GM19238 (cell line): Measurements from ENCODE around the gene SMARCB1.
A peak's percentile ranks its signal among the peaks of the same experiment; 100 is the strongest.

Source experiments
- DNase-seq: peaks from one replicate; pipeline ENCODE4 v3.0.0; 2011; ENCODE audit warnings: low spot score; ENCODE audit not compliant: insufficient read length

Gene SMARCB1

DNA sequence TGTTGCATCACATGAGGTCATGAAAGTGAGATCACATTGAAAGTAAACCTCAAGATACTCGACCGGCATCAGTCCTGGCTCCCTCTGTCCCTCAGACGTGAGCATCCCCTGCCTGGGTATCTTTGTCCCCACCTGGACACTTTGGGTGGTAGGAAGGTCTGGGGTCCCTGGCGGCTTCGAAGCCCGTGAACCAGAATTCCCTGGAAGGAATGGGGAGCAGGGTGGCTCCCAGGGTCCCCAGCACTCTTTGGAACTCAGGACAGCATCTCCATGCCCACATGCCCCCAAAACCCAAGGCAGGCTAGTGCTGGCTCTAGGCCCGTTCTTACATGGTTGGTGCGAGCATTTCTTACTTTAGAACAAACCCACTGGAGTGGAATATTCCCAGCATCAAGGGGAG lies 44.5 kb downstream of the SMARCB1 start:
- DNase-seq = no peak

DNA sequence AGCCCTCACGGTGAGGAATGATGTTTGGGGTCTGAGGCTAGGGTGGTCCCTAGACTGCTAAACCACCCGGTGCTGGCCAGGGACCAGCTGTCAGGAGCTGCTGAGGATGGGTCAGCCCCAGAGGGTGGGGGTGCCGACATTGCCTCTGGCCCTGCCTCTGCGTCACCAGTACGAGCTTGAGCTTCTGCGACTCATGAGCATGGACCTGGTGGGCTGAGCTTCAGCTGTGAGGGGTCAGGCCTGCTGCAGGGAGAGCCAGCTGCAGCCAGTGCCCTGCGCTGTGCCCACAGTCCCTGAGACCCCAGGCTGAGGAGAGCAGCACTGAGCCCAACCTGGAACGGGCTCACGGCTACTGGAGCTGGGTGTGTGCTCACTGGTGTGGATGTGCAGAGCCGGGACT lies 45.0 kb downstream of the SMARCB1 start:
- no peak for DNase-seq

DNA sequence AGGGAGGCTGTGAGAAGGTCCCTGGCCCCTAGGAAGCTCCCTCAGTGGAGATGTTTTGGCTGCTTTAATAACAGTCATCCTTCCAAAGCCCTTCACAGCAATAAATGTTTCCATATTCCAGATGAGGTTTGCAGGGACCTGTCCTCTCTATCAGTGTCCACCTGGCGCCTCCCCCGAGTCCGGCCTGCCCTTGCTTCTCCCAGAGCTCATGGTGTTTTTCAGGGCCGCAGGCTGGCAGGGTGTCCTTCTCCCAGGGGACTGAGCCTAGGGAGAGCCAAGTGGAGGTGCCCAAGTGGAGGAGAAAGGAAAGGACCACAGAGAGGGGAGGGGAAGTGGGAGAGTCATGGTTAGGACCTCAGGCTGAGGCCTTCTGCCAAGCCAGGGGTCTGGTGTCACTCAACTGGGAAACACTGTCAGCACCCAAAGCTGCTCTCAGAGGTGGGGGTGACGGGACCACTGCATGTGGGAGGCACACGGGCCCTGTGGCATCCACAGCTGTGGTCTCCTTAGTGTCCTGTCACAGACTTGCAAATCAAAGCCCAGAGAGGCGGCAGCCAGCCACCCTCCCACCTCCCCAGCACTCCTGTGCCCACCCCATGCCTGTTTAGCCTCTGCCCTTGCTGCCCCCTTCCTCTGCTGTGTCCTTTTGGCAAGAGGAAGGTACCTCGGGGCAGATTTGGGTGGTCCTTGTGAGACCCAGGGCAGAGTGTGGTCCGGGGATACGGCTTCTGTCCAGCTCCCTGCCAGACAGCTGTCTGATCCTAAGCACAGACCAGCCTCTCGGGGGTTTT lies 45.7 kb downstream of the SMARCB1 start:
- no peak for DNase-seq

DNA sequence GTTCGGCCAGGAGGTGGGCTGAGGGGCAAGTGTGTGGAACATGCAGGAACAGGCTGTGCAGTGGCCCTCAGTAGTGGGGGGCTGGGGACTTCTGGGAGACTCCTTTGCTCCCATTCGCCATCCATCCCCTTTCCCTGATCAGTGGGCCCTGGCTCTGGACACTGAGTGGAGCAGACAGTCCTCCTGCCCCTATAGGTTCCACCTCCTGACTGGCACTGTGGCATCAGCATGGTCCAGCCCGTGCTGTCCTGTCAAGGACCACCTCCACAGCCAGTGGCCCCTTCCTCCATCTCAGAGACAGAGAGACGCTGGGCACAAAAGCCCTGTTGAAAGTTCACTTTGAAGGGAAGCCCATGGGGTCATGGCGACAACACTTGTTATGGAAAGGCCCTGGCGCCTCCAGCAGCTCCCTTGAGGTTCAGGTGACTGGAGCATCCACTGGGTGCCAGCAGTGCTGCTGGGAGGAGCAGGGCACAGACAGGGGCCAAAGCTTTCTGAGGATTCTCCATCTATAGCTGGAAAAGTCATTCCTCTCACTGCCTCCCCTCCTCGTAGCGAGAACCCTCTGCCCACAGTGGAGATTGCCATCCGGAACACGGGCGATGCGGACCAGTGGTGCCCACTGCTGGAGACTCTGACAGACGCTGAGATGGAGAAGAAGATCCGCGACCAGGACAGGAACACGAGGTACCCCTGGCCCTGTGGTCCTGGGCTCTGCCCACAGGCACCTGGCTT lies 46.4 kb downstream of the SMARCB1 start:
- no peak for DNase-seq

DNA sequence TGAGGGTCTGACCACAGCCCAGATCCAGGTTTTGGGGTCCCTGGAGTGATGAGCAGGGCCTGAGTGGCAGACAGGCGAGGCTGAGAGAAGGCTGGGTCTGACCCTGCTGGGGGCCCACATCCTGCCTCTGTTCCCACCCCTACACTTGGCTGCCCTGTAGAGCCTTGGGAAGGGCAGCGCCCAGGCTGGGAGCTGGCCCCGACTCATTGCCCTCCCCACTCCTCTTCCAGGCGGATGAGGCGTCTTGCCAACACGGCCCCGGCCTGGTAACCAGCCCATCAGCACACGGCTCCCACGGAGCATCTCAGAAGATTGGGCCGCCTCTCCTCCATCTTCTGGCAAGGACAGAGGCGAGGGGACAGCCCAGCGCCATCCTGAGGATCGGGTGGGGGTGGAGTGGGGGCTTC lies 47.1 kb downstream of the SMARCB1 start:
- DNase-seq = no peak

DNA sequence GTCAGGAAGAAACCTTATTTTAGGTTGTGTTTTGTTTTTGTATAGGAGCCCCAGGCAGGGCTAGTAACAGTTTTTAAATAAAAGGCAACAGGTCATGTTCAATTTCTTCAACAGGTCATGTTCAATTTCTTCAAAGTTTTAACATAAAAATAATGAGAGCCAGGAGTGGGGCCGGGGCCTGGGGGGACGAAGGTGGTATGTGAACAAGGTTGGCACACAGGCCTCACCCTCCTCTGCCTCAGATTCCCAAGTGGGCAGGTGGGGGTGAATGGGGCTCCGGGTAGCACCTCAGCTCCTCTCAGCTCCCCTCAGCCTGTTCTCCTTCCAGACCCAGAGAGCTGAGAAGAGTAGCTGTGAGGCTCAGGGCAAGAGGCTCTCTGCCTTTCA lies 47.6 kb downstream of the SMARCB1 start:
- DNase-seq = no peak

DNA sequence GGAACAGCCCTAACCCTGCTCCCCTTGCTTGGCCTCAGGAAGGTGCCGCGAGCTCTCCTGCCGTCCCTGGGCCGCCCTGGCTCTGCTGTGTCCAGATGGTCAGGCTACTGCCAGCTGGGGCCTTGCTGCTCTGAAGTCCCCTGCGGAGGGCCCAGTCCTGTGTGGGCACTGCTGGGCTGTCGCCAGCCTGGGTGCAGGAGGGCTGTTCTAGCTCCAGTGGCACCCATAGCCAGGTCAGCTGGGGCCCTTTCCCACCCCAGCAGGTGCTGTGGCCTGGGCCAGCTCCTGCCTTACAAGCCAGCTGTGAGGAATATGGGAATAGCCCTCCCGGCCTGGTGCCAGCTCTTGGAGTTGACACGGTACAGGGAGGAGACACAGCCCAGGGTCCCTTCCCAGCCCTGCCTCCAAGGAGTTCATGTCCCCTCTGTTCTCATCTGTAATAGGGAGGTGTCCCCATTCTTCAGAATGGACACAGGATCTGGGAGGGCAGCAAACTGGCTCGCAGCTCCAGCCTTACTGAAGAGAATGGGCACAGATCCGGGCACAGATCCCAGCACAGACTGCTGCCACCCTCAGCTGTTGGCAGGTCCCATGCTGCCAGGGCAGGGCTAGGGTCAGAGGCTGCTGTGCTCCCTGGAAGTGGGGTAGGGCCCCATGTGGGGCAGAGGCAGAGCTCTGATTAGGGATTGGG lies 48.2 kb downstream of the SMARCB1 start:
- no peak for DNase-seq

DNA sequence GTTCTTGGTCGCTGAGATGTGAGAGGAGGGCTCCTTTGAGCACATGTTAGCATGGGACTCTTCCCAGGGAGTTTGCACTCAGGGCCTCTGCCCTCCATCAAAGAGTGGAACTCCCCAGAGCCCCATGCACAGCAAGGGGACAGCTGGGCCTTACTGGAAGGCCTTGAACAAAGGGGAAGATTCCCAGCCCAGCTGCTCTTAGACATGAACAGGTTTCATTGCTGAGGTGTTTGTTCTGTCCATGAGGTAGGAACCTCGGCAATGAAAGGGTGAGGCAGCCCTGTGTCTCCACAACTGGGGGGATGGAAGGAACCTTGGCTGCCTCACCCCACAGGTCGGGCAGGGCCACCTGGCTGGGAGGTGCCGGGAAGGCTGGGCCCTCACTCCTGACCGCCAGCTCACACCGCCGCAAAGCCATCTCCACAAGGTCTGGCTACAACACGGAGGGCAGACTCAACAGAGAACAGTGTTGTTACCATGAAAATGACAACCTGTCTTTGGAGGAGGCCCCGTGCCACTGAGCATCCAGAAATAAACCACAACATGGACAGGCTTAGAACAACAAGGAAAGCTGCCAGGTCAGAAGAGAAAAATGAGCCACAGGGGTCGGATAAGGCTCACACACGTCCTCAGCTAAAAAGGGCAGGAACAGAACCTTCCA lies 48.8 kb downstream of the SMARCB1 start:
- DNase-seq = no peak

DNA sequence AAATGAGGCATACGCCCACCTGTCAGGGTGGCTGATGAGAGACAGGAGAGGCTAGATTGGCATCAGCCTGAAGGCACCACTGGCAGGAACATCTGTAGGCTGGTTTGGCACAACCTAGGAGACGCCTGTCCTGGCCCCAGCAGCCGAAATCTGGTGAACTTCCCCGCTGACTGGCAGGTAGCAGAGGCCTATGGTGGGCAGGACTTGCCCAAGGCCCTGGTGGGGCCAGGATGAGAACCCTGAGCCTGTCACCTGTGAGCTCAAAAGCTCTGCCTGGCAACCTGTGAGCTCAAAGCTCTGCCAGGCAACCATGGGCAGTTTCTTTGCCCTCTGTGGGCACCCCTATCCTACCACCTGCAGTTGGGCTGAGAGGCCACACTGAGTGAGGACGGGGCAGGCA lies 49.5 kb downstream of the SMARCB1 start:
- DNase-seq = no peak

DNA sequence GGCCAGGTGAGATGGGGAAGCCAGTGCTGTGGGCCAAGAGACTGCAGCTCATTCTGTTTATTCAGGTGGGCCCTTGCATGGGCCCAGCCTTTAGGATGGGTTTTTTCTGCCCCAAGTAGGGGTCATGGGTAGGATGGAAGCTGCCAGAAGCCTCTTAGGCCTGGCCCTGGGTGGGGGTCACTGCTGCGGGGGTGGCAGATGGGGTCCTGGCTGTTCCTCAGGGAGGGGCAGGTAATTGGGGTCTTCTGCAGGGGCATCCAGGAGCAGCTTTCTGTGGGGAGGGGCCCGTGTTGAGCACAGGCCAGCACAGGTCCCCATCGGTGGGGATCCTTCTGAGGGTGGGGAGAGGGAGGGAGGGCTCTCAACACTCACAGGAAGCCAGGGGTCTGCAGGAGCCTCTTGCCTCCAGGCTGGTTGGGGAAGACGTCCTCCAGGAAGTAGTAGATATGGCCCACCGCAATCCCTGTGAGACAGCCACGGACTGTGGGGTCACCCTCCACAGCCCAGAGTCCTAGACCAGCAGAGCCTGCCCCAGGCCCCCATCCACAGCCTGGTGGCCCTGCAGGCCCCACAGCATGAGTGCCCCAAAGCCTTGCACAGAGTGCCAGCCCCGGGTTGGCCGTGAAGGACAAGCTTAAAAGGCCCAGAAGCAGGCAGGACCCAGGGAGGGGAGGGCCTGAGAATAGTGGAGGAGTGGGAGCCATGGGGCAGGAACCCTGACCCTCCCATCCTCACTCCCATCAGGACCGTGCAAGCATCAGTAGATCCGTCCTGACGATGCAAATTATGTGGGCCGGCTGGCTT lies 50.1 kb downstream of the SMARCB1 start:
- no peak for DNase-seq

DNA sequence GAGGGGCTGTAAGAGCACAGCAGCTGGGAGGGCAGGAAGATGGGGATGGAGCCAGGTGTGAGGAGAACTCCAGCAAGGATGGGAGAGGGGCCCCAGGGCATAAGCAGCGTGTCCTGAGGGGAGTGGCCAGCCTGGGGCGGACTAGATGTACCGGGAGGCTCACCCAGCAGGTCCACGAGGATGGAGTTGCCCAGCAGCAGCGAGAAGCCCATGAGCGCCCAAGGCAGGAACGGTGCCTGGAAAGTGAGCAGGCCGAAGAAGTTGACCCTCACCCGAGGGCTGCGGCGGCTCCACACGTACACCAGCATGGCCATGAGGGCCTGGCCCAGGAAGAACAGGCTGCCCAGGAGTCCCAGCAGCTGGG lies 50.7 kb downstream of the SMARCB1 start:
- no peak for DNase-seq

DNA sequence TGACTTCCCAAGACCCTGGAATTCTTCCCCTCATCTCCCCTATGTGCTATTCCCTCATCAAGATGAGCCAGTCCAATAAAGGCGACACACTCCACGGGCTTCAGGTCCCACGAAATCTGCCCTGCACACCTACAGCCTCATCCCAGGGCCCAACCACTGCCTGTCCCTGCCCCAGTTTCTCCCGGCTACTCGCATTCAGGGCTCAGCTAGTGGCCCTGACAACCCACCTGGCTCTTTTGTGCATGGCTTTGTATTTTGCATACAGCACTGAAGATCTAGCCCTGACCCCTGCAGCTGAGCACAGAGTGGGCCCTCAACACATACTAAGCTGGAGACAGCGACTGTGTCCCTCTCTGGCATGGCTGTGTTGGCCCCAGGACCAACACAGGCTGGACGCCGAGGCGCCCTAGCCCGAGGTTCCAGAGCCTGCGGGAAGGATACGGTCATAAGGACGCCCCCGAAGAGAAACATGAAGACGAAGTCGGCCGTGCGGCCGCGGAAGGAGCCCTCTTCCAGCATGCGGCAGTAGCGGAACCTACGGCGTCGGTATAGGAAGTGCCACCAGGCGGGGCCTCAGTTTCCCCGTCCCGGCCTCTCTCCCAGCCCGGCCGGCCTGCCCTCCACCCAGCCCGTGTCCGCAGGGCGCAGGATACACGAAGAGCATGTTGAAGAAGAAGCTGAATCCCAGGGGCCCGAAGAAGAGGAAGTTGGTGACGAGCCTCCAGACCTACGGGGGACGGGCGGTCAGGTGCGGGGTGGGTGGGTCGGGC lies 51.3 kb downstream of the SMARCB1 start:
- no peak for DNase-seq

DNA sequence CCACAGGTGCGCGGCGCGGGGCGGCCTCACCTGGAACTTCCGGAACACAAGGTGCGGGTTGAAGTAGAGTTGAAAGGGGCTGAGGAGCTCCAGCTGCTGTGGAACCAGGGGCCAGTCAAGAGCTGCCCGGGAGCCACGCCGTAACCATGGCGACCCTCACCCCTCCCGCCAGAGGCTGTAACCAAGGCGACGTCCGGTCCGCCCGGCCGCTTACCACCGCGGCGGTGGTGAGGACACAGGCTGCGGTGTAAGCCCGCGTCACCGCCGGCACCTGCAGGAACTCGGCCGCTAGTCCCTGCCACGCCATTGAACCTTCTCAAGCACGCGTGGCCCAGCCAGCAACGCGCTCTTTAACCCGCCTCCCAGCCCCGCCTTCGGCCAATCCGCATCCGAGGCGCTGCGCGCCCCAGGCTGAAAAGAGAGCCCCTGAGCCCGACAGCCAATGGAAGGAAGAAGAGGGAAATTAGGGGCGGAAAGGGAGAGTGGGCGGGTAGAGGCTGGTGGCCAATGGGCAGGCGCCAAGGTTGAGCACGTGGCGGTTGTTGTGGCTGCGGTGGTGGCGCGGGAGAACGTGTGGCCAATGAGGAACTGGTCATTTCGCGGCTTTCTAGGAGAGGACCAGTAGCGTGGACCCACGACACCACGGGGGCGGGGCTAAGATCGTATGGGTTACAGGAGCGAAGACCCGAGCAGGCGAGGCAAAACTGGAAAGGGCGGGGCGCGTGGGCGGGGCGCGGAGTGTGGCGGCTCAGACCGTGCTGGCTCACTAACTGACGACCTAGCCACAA lies 52.1 kb downstream of the SMARCB1 start, which contains the start of gene DERL3:
Gene DERL3, minus strand, starts transcription at position 326 of the 788 bp plus-strand sequence. Its CDS starts 19 bp downstream, at position 307.
- DNase-seq = peak; percentile 89

DNA sequence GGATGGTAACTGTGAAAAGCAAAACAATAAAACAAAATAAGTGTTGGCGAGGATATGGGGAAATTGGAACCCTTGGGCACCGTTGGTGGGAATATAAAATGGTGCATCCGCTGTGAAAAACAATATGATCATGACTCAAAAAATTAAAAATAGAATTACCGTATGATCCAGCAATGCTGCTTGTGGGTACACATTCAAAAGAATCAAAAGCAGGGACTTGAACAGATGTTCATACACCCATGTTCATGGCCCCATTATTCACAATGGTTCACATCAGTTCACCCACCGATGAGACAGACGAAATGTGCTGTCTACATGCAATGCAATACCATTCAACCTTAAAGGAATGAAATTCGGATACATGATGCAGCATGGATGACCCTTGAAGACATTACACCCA lies 53.3 kb downstream of the SMARCB1 start:
- DNase-seq = no peak

DNA sequence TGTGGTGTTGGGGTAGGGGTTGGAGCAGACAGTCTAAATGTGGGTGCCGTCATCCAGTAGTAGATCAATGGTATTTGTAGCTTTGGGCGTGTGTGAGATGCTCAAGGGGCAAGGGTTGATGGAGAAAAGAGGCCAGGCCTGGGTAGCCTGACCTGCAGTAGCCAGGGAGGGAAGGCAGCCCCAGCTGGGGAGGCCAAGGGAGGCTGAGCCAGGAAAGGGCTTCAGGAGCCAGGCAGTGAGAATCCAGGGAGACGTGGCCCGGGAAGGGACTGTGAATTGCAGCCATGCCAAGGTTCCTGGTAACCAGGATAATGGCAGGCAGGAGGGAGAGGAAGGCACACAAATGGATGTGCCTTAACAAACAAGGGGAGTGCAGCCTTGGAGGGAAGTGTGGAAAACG lies 54.5 kb downstream of the SMARCB1 start:
- no peak for DNase-seq

DNA sequence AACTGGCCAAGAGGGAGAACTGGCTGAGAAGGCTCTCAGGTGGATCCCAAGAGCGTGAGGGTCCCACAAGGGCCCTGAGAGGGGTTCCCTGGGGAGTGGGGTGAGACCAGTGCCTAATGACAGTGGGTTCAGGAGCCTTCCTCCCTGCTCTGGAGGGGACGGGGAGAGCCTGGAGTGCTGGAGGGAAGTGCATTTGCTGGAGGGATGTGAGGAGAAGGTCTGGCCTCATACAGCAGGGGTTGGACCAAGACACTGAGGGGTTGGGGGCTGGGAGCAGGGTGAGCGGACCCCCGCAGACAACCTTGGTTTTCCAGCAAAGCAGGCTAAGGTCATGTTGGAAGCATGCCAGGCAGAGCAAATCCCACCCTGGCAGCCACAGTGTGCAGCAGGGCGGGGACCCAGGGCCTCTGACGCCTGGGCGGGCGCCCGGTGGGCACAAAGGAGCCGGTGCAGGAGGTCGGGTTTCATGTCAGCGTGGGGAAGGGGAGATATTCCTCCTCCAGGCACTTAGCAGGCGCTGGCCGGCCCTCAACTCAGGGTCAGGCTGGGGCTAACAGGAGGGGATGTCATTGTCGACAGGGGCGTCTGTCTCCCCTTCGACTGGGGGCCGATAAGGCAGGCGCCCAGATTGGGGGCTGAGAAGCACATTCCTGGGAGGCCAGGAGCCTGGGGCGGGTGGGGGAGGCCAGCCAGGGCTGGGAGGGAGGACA lies 55.1 kb downstream of the SMARCB1 start:
- no peak for DNase-seq

DNA sequence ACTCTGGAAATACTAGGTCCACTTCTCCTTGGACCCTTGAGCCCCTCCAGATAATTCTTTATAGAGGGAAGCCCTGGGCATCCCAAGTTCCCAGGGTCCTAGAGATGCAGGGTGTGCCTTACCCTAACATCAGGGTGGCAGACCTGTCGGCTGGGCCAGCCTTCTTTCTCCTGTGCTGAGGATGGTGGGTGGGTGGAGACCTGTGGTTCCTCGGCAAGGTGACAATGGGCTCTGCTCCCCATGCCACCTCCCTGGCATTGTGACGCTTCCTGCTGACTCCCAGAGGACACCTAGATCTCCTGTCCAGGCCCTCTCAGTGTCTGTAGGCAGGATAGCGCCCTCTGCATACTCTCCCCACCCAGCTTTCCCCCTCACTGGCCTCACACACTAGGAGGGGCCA lies 55.8 kb downstream of the SMARCB1 start:
- no peak for DNase-seq

DNA sequence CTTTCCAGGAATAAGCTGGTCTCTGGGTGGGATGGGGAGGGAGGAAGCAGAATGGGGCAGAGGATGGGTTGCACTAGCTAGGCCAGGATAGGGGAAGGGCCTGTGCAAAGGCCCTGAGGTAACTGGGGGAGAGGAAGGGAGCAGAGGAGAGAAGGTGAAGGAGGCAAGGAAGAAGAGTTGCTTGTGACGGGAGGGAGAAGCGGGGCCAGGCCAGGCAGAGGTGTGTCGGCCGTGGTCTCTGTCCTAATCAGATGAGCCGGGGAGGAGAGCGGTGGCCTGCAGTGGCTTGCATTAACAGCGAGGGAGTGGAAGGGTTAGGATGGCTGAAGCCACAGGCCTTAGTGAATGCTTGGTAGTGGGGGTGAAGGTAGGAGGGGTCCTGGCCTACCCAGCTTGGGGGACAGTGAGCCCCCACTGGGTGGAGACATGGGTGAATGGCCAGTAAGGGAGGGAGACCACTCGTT lies 58.0 kb downstream of the SMARCB1 start:
- no peak for DNase-seq
